ENCODE measurements around the gene DGKH. TPM values are rescaled to one million over a fixed set of nuclear protein-coding genes. Genes with fewer than 3 reads are reported as not detected.

DGKH gene
- total RNA-seq, 3 donors from 2014 or later = 18.8 to 27.0 (median 26.3) TPM

- no peak overlapping the region for H3K4me3 ChIP-seq
- H3K4me1 ChIP-seq (ENCODE audit: low read depth) = no peaks in the 10 kb centered on the region
- DNase-seq (no peak), ATAC-seq (no peak)
- no peaks in the 10 kb centered on the region for H3K9me3 ChIP-seq
- intact Hi-C loops (cut with DNase I, micrococcal nuclease) = no loop called here
- TF ChIP-seq CTCF (IDR thresholded peaks at IDR 0.05) = no peak
- H3K36me3 ChIP-seq (ENCODE audit: low read depth) = no peaks in the 10 kb centered on the region
These were observed 27.9 kb downstream of the DGKH start for GRCh38 chr13:42076309-42076713.

GRCh38 chr13:42078128-42078808 is 29.8 kb downstream of the DGKH start:
- H3K4me3 ChIP-seq = no peak overlapping the region
- H3K9me3 ChIP-seq = no peaks in the 10 kb centered on the region
- ATAC-seq = peak; percentile 43
- DNase-seq = peak in 1 of 3 donors; percentile 13
- no peak for TF ChIP-seq CTCF (IDR thresholded peaks at IDR 0.05)
- H3K4me1 ChIP-seq (ENCODE audit: low read depth) = no peaks in the 10 kb centered on the region
- intact Hi-C loops (cut with DNase I, micrococcal nuclease) = no loop called here
- no peaks in the 10 kb centered on the region for H3K36me3 ChIP-seq (ENCODE audit: low read depth)

- no peak for TF ChIP-seq CTCF (IDR thresholded peaks at IDR 0.05)
- H3K4me1 ChIP-seq (ENCODE audit: low read depth) = no peaks in the 10 kb centered on the region
- no peak overlapping the region for H3K4me3 ChIP-seq
- H3K9me3 ChIP-seq = no peaks in the 10 kb centered on the region
- intact Hi-C loops (cut with DNase I, micrococcal nuclease) = no loop called here
- DNase-seq = no peak
- H3K36me3 ChIP-seq (ENCODE audit: low read depth) = no peaks in the 10 kb centered on the region
- no peak for ATAC-seq
These were observed 34.8 kb downstream of the DGKH start for GRCh38 chr13:42083138-42083770.

- Histone ChIP-seq H3K4me1 (ENCODE audit: low read depth) (no peaks in the 10 kb centered on the region), H3K9me3 (no peaks in the 10 kb centered on the region), H3K36me3 (ENCODE audit: low read depth) (no peaks in the 10 kb centered on the region), H3K4me3 (no peak overlapping the region)
- ATAC-seq = no peak
- intact Hi-C loops (cut with DNase I, micrococcal nuclease) = no loop called here
- DNase-seq = no peak
- no peak for TF ChIP-seq CTCF (IDR thresholded peaks at IDR 0.05)
These were observed 36.3 kb downstream of the DGKH start for GRCh38 chr13:42084722-42085121.

GRCh38 chr13:42086582-42086981 is 38.1 kb downstream of the DGKH start:
- Histone ChIP-seq H3K9me3 (no peaks in the 10 kb centered on the region), H3K4me1 (ENCODE audit: low read depth) (no peaks in the 10 kb centered on the region), H3K4me3 (no peak overlapping the region), H3K36me3 (ENCODE audit: low read depth) (no peaks in the 10 kb centered on the region)
- intact Hi-C loops (cut with DNase I, micrococcal nuclease) = no loop called here
- no peak for DNase-seq
- no peak for TF ChIP-seq CTCF (IDR thresholded peaks at IDR 0.05)
- no peak for ATAC-seq
